Natural killer cell (primary cell): ENCODE data around the gene TOP3B. TPM values are rescaled to one million over a fixed set of nuclear protein-coding genes. Genes with fewer than 3 reads are reported as not detected.

ENCODE experiments used
- ATAC-seq, 3 donors: fragments of 150-1000 bp in 2 of 3; fragments of 200-7000 bp in 1 of 3; cut with Tn5 transposase; 1 replicate in 1 of 3; 2 replicates in 2 of 3; pipeline ENCODE4 v1.10.0; 2021; ENCODE audit warnings: mild to moderate bottlenecking in 2 of 3, moderate library complexity in 2 of 3
- DNase-seq, 2 donors: peaks; one replicate each; pipeline versions ENCODE4 v3.0.0 to v3.0.0-alpha.2; 2013 to 2021; ENCODE audit warnings: mixed read lengths in 1 of 2
- H3K27ac ChIP-seq: one replicate; pipeline ENCODE4 v1.5.1; 2013; ENCODE audit warnings: mild to moderate bottlenecking, low read length
- H3K27me3 ChIP-seq: one replicate; pipeline ENCODE4 v1.6.1; 2013; ENCODE audit warnings: low read length; ENCODE audit not compliant: control insufficient read depth, insufficient read depth
- H3K36me3 ChIP-seq: one replicate; pipeline ENCODE4 v1.6.1; 2013; ENCODE audit warnings: low read length; ENCODE audit not compliant: control insufficient read depth, insufficient read depth
- H3K4me1 ChIP-seq: one replicate; pipeline ENCODE4 v1.6.1; 2013; ENCODE audit warnings: low read length; ENCODE audit not compliant: control insufficient read depth, insufficient read depth
- H3K4me3 ChIP-seq: one replicate; pipeline ENCODE4 v1.5.1; 2013; ENCODE audit warnings: low read length
- H3K9me3 ChIP-seq: one replicate; pipeline ENCODE4 v1.6.1; 2013; ENCODE audit warnings: low read length; ENCODE audit not compliant: control insufficient read depth, insufficient read depth
- H3K27ac Mint-ChIP-seq, 2 donors: one replicate each; pipeline ENCODE4 v1.8.0; 2022; ENCODE audit warnings: mild to moderate bottlenecking in 2 of 2, mixed read lengths in 2 of 2, moderate library complexity in 1 of 2
- H3K27me3 Mint-ChIP-seq, 2 donors: one replicate each; pipeline ENCODE4 v1.8.0; 2022; ENCODE audit warnings: low read depth in 2 of 2, mixed read lengths in 2 of 2
- H3K36me3 Mint-ChIP-seq: one replicate; pipeline ENCODE4 v1.8.0; 2022; ENCODE audit warnings: mixed read lengths
- H3K4me1 Mint-ChIP-seq, 2 donors: one replicate each; pipeline ENCODE4 v1.8.0; 2022; ENCODE audit warnings: mixed read lengths in 2 of 2
- H3K4me3 Mint-ChIP-seq: one replicate; pipeline ENCODE4 v1.8.0; 2022; ENCODE audit warnings: mild to moderate bottlenecking, moderate library complexity, mixed read lengths
- H3K9me3 Mint-ChIP-seq, 2 donors: one replicate each; pipeline ENCODE4 v1.8.0; 2022; ENCODE audit warnings: mixed read lengths in 2 of 2
- CTCF ChIP-seq: fragments of 200-600 bp; IDR thresholded peaks from one replicate; pipeline ENCODE4 v1.8.0; 2022; ENCODE audit warnings: antibody characterized with exemption
- WGBS: methylation state at CpG from one replicate; pipeline ENCODE4 v1.1.7; 2013; ENCODE audit warnings: missing lambda C conversion rate; ENCODE audit not compliant: insufficient coverage; 5-methylcytosine and 5-hydroxymethylcytosine counted together
- intact Hi-C: fragments of 100-400 bp; cut with micrococcal nuclease; formaldehyde crosslinking; loops from one replicate; pipeline ENCODE4 v1.14.2; 2022
- total RNA-seq, 4 donors: library from RNA; stranded (reverse); fragments of 120-200 nt in 1 of 4; gene quantifications; one replicate each; pipeline versions ENCODE4 v1.2.3 to v1.2.4, GENCODE V29; 2013 to 2022

Gene TOP3B
- total RNA-seq, 3 donors from 2014 or later (not counting 1 experiment from before 2014, with no cell fraction given): 45.8 to 66.0 (median 62.7) TPM

GRCh38 chr22:21909871-21910270 lies 72.7 kb downstream of the TOP3B start:
- Histone ChIP-seq H3K27ac (no peak overlapping the region), H3K4me1 (no peaks in the 10 kb centered on the region)
- no peaks in the 10 kb centered on the region for H3K27me3 Mint-ChIP-seq

GRCh38 chr22:21907638-21908522 lies 74.7 kb downstream of the TOP3B start:
- intact Hi-C loops: no loop called here
- 95% methylated on average over 5 of the region's 7 CpGs for WGBS
- H3K4me3 ChIP-seq: no peak overlapping the region
- H3K27ac ChIP-seq: no peak overlapping the region
- Mint-ChIP-seq H3K36me3 (no peaks in the 10 kb centered on the region), H3K4me3 (no peak overlapping the region), H3K4me1 (no peaks in the 10 kb centered on the region), H3K27me3 (no peaks in the 10 kb centered on the region), H3K27ac (no peak overlapping the region), H3K9me3 (no peaks in the 10 kb centered on the region)
- no peaks in the 10 kb centered on the region for H3K4me1 ChIP-seq
- H3K9me3 ChIP-seq: no peaks in the 10 kb centered on the region
- no peak for ATAC-seq
- TF ChIP-seq CTCF: no peak
- no peak for DNase-seq
- no peaks in the 10 kb centered on the region for H3K36me3 ChIP-seq
- H3K27me3 ChIP-seq: no peaks in the 10 kb centered on the region

More at GRCh38 chr22:21909871-21910270, 72.7 kb downstream of the TOP3B start:
- Mint-ChIP-seq H3K36me3 (no peaks in the 10 kb centered on the region), H3K4me3 (no peak overlapping the region), H3K4me1 (no peaks in the 10 kb centered on the region), H3K9me3 (no peaks in the 10 kb centered on the region), H3K27ac (no peak overlapping the region)
- Histone ChIP-seq H3K27me3 (no peaks in the 10 kb centered on the region), H3K4me3 (no peak overlapping the region), H3K36me3 (no peaks in the 10 kb centered on the region), H3K9me3 (no peaks in the 10 kb centered on the region)
- WGBS: 97% methylated on average over 2 of the region's 2 CpGs
- DNase-seq (no peak), ATAC-seq (no peak)
- TF ChIP-seq CTCF: no peak
- intact Hi-C loops: no loop called here

Other genes starting within 250 kb of the TOP3B start
- gene YPEL1, start 247.0 kb downstream of the TOP3B start, total RNA-seq: 10 to 100 TPM; 59.9 to 86.3 (median 68.8) TPM
- gene MAPK1, start 115.1 kb downstream of the TOP3B start, total RNA-seq: 100 to 1,000 TPM; 189 to 246 (median 214) TPM
- gene PPM1F, start 29.9 kb downstream of the TOP3B start, total RNA-seq: 10 to 100 TPM; 25.1 to 30.3 (median 25.5) TPM